Endothelial cell of umbilical vein (primary cell): Measurements from ENCODE around the gene PAEP.
"Not testable (repeated sequence)": the region's sequence is repeated elsewhere in the genome, so short reads cannot be mapped to it uniquely, and the experiment has no call there.

Experiments
- EZH2 ChIP-seq: IDR thresholded peaks from 2 replicates; pipeline ENCODE4 v1.6.1; 2012; ENCODE audit warnings: borderline replicate concordance, low read depth, mild to moderate bottlenecking, moderate library complexity, low read length, inconsistent platforms; ENCODE audit not compliant: severe bottlenecking
- POLR2A ChIP-seq: IDR thresholded peaks from 2 replicates; pipeline ENCODE4 v1.6.1; 2012; ENCODE audit warnings: low read depth, mild to moderate bottlenecking, control low read depth, low read length
- POLR2AphosphoS5 ChIP-seq: IDR thresholded peaks from 2 replicates; pipeline ENCODE4 v1.6.1; 2012; ENCODE audit warnings: low read depth, mild to moderate bottlenecking, control low read depth, low read length, moderate library complexity; ENCODE audit not compliant: insufficient read depth
- TF ChIP-seq, protein P1 (sequence below), 2 donors: IDR thresholded peaks; 1 replicate in 1 of 2; 2 replicates in 1 of 2; pipeline ENCODE4 v1.5.1; 2011; ENCODE audit warnings: low read length in 2 of 2, mild to moderate bottlenecking in 2 of 2, moderate library complexity in 2 of 2, control low read depth in 1 of 2, inconsistent platforms in 1 of 2, low read depth in 1 of 2; ENCODE audit not compliant: insufficient read depth in 1 of 2; ENCODE audit errors: extremely low read depth in 1 of 2

DNA sequence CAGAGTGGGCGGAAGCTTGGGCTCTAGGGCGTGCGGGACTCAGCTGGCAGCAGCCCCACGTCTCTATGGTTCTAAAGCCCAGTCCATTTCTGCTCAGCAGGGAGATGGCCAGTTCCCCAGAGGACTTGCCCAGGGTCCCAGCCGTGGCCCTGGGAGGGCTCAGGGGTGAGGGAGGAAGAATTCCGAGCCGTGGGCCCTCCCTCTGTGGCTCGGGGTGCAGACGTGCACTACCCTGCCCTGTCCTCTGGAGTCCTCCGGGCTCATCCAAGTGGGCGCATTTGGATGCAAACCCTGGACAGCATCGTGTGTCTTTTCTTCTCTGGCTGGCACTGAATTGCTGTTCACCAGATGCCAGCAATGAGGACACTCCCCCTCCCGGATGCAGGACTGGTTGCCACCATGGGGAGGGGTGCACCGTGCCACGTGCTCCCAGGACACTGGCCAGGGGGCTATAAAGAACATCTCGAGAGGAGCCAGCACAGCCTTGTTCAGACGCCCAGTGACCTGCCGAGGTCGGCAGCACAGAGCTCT, 15.8 kb upstream of the PAEP start, which contains the start of gene OBP2A:
- TF ChIP-seq, protein P1, sequence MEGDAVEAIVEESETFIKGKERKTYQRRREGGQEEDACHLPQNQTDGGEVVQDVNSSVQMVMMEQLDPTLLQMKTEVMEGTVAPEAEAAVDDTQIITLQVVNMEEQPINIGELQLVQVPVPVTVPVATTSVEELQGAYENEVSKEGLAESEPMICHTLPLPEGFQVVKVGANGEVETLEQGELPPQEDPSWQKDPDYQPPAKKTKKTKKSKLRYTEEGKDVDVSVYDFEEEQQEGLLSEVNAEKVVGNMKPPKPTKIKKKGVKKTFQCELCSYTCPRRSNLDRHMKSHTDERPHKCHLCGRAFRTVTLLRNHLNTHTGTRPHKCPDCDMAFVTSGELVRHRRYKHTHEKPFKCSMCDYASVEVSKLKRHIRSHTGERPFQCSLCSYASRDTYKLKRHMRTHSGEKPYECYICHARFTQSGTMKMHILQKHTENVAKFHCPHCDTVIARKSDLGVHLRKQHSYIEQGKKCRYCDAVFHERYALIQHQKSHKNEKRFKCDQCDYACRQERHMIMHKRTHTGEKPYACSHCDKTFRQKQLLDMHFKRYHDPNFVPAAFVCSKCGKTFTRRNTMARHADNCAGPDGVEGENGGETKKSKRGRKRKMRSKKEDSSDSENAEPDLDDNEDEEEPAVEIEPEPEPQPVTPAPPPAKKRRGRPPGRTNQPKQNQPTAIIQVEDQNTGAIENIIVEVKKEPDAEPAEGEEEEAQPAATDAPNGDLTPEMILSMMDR (IDR thresholded peaks at IDR 0.05; ENCODE audit: extremely low read depth in 1 of 2, insufficient read depth in 1 of 2, low read depth in 1 of 2, low read length in 2 of 2), result not testable (repeated sequence)
- not testable (repeated sequence) for TF ChIP-seq POLR2AphosphoS5, EZH2, POLR2A
